Upper lobe of left lung (tissue), 4 donors: ENCODE measurements around the gene TMEM178B.

ENCODE experiments used
- CTCF ChIP-seq, 6 experiments: fragments of 450-650 bp in 4 of 6; fragments of 200-600 bp in 2 of 6; sonication (generic) in 2 of 6; IDR thresholded peaks; one replicate each; pipeline ENCODE4 v1.5.1; 2016 to 2019; ENCODE audit warnings: antibody characterized with exemption in 6 of 6
- EP300 ChIP-seq, 4 donors: sonication (generic); formaldehyde crosslinking; IDR thresholded peaks; one replicate each; pipeline ENCODE4 v1.5.1; 2017; ENCODE audit warnings: antibody characterized with exemption in 4 of 4, control low read depth in 2 of 4
- POLR2A ChIP-seq, 4 donors: fragments of 450-650 bp; IDR thresholded peaks; one replicate each; pipeline ENCODE4 v1.5.1; 2016 to 2017; ENCODE audit warnings: antibody characterized with exemption in 4 of 4, mild to moderate bottlenecking in 2 of 4
- POLR2AphosphoS5 ChIP-seq, 2 donors: sonication (generic); formaldehyde crosslinking; IDR thresholded peaks; one replicate each; pipeline ENCODE4 v1.5.1; 2017; ENCODE audit warnings: antibody characterized with exemption in 2 of 2

GRCh38 chr7:141301544-141301943, 227.7 kb downstream of the TMEM178B start:
- no peak for TF ChIP-seq CTCF (IDR thresholded peaks at IDR 0.05)
- no peak for TF ChIP-seq POLR2A (IDR thresholded peaks at IDR 0.05)
- no peak for TF ChIP-seq POLR2AphosphoS5 (IDR thresholded peaks at IDR 0.05)
- TF ChIP-seq EP300 (IDR thresholded peaks at IDR 0.05) = no peak
